ENCODE data around the gene CRB3. TPM values are rescaled to one million over a fixed set of nuclear protein-coding genes. Genes with fewer than 3 reads are reported as not detected.

CRB3 gene
- total and polyA plus RNA-seq, 2 of the 8 experiments (the other 6 are each of a cell fraction or from before 2014, with no cell fraction given), result 21.1 to 24.6 TPM

DNA sequence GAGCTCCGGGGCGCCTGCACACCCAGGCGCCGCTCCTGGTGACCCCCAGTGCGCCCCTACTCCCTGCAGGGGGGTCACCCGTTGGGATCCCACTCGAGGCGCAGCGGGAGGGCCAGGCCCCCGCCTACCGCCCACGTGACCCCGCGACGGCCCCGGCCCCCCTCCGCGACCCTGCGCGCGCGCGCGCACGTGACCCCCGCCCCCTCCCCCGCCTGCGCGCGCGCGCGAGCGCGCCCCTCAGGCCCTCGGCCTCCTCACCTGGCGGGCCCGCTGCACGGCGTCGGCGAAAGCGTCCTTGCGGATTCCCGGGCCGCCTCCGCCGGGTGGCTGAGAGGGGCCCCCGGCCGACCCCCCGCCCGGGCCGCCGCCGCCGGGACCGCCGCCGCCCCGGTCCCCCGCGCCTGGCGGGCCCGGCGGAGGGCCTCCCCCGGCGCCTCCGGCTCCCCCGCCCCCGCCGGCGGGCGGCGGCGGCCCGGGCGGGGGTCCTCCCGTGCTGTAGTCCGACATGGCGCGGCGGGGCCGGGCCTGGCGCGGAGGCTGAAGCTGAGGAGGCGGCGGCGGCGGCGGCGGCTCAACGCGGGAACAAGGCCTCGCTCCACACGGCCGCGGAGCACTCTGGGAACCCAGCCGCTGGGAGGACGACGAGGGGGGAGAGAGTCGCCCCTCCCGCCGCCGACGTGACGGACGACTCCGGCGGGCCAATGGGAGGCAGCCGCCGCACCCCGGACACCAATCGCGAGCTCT is 39.7 kb upstream of the CRB3 start, which contains the start of gene KHSRP (continued):
- TF ChIP-seq, protein P1, sequence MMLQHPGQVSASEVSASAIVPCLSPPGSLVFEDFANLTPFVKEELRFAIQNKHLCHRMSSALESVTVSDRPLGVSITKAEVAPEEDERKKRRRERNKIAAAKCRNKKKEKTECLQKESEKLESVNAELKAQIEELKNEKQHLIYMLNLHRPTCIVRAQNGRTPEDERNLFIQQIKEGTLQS (IDR thresholded peaks at IDR 0.05; ENCODE audit: insufficient read depth, low read depth, low read length), result peak; percentile 56; the same call in 1 of the 2 replicates
- TF ChIP-seq CBX8 (IDR thresholded peaks at IDR 0.05; ENCODE audit: borderline replicate concordance, low read depth, low read length) (no peak), RNF2 (IDR thresholded peaks at IDR 0.05; ENCODE audit: borderline replicate concordance, low read depth, low read length, missing control alignments, poor library complexity, severe bottlenecking) (no peak), BRCA1 (IDR thresholded peaks at IDR 0.05; ENCODE audit: low read depth, low read length) (no peak), SP1 (IDR thresholded peaks at IDR 0.05; ENCODE audit: low read depth, low read length) (no peak), ZNF274 (IDR thresholded peaks at IDR 0.05; ENCODE audit: borderline replicate concordance, extremely low read depth, low read length) (no peak), RXRA (IDR thresholded peaks at IDR 0.05; ENCODE audit: insufficient read depth, low read depth, low read length) (no peak), ASH2L (IDR thresholded peaks at IDR 0.05; ENCODE audit: low read length) (no peak), POLR2A (IDR thresholded peaks at IDR 0.05; ENCODE audit: control extremely low read depth in 1 of 2, low read depth in 2 of 2, low read length in 2 of 2) (peak in 1 of 2 experiments; percentile 52; a peak in 2 of 3 replicates), YY1 (IDR thresholded peaks at IDR 0.05; ENCODE audit: low read depth, low read length) (no peak), CHD2 (IDR thresholded peaks at IDR 0.05; ENCODE audit: low read length) (no peak), BACH1 (IDR thresholded peaks at IDR 0.05; ENCODE audit: low read length) (no peak), EZH2 (IDR thresholded peaks at IDR 0.05; ENCODE audit: low read depth, low read length, severe bottlenecking) (no peak), TBP (IDR thresholded peaks at IDR 0.05; ENCODE audit: low read depth, low read length) (peak; percentile 68; the same call in 1 of the 2 replicates), KDM5A (IDR thresholded peaks at IDR 0.05; ENCODE audit: low read length) (no peak), SIRT6 (IDR thresholded peaks at IDR 0.05; ENCODE audit: low read length) (no peak), KDM4A (IDR thresholded peaks at IDR 0.05; ENCODE audit: low read depth, low read length, severe bottlenecking) (no peak), POLR2AphosphoS5 (IDR thresholded peaks at IDR 0.05; ENCODE audit: low read depth, low read length) (peak; percentile 49; the same call in 1 of the 2 replicates), TAF1 (IDR thresholded peaks at IDR 0.05; ENCODE audit: low read depth, low read length) (peak; percentile 85), SIX5 (IDR thresholded peaks at IDR 0.05; ENCODE audit: low read depth, low read length) (no peak), CTBP2 (IDR thresholded peaks at IDR 0.05; ENCODE audit: borderline replicate concordance, insufficient read depth, insufficient read length, low read length) (no peak), RFX5 (IDR thresholded peaks at IDR 0.05; ENCODE audit: borderline replicate concordance, low read depth, low read length) (no peak), EGR1 (IDR thresholded peaks at IDR 0.05; ENCODE audit: borderline replicate concordance, low read depth, low read length) (peak; percentile 9; the same call in 1 of the 2 replicates)
- TF ChIP-seq, protein P2, sequence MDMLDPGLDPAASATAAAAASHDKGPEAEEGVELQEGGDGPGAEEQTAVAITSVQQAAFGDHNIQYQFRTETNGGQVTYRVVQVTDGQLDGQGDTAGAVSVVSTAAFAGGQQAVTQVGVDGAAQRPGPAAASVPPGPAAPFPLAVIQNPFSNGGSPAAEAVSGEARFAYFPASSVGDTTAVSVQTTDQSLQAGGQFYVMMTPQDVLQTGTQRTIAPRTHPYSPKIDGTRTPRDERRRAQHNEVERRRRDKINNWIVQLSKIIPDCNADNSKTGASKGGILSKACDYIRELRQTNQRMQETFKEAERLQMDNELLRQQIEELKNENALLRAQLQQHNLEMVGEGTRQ (IDR thresholded peaks at IDR 0.05; ENCODE audit: low read length), result peak; percentile 65

All from H1 (cell line).